ENCODE measurements around the gene FAM177A1. TPM values are rescaled to one million over a fixed set of nuclear protein-coding genes. Genes with fewer than 3 reads are reported as not detected.

Gene FAM177A1
- total RNA-seq, 4 donors from 2014 or later: 31.3 to 46.2 (median 44.2) TPM

- Histone ChIP-seq H3K36me3 (peaks cover 71% of the 10 kb centered on the region), H3K4me1 (no peaks in the 10 kb centered on the region), H3K4me3 (no peak overlapping the region), H3K27ac (no peak overlapping the region), H3K9me3 (no peaks in the 10 kb centered on the region), H3K27me3 (no peaks in the 10 kb centered on the region)
- TF ChIP-seq POLR2AphosphoS5 (IDR thresholded peaks at IDR 0.05) (no peak), EP300 (IDR thresholded peaks at IDR 0.05) (no peak), CTCF (IDR thresholded peaks at IDR 0.05) (no peak), POLR2A (IDR thresholded peaks at IDR 0.05) (no peak)
- no peak for DNase-seq (ENCODE audit: low spot score in 2 of 2)
- WGBS: 93% methylated on average over 4 of the region's 4 CpGs
These were observed 67.4 kb downstream of the FAM177A1 start for GRCh38 chr14:35113308-35113950.

- no peak for TF ChIP-seq CTCF (IDR thresholded peaks at IDR 0.05)
- no peak for TF ChIP-seq POLR2A (IDR thresholded peaks at IDR 0.05)
- TF ChIP-seq POLR2AphosphoS5 (IDR thresholded peaks at IDR 0.05): no peak
- no peak for TF ChIP-seq EP300 (IDR thresholded peaks at IDR 0.05)
- Histone ChIP-seq H3K27ac (no peak overlapping the region), H3K27me3 (no peaks in the 10 kb centered on the region), H3K4me3 (no peak overlapping the region), H3K9me3 (no peaks in the 10 kb centered on the region), H3K36me3 (peaks cover 65% of the 10 kb centered on the region), H3K4me1 (no peaks in the 10 kb centered on the region)
- WGBS: 88% methylated on average over 2 of the region's 2 CpGs
- no peak for DNase-seq (ENCODE audit: low spot score in 2 of 2)
These were observed 68.0 kb downstream of the FAM177A1 start for GRCh38 chr14:35114036-35114435.

- DNase-seq (ENCODE audit: low spot score in 2 of 2): no peak
- WGBS: 96% methylated on average over 4 of the region's 4 CpGs
- TF ChIP-seq POLR2A (IDR thresholded peaks at IDR 0.05): no peak
- TF ChIP-seq EP300 (IDR thresholded peaks at IDR 0.05): no peak
- no peak for TF ChIP-seq CTCF (IDR thresholded peaks at IDR 0.05)
- TF ChIP-seq POLR2AphosphoS5 (IDR thresholded peaks at IDR 0.05): no peak
- no peaks in the 10 kb centered on the region for H3K27me3 ChIP-seq
- peaks cover 10% of the 10 kb centered on the region for H3K4me1 ChIP-seq
- H3K27ac ChIP-seq: no peak overlapping the region
- peaks cover 43% of the 10 kb centered on the region for H3K36me3 ChIP-seq
- H3K4me3 ChIP-seq: no peak overlapping the region
- H3K9me3 ChIP-seq: no peaks in the 10 kb centered on the region
These were observed 70.2 kb downstream of the FAM177A1 start for GRCh38 chr14:35116242-35116641.

GRCh38 chr14:35117112-35117511 lies 71.0 kb downstream of the FAM177A1 start:
- H3K27me3 ChIP-seq: no peaks in the 10 kb centered on the region
- WGBS: 97% methylated on average over 2 of the region's 2 CpGs

More at GRCh38 chr14:35117112-35117511, 71.0 kb downstream of the FAM177A1 start:
- Histone ChIP-seq H3K36me3 (peaks cover 34% of the 10 kb centered on the region), H3K27ac (no peak overlapping the region), H3K4me1 (peaks cover 10% of the 10 kb centered on the region), H3K9me3 (no peaks in the 10 kb centered on the region), H3K4me3 (no peak overlapping the region)
- TF ChIP-seq POLR2A (IDR thresholded peaks at IDR 0.05): no peak
- no peak for TF ChIP-seq CTCF (IDR thresholded peaks at IDR 0.05)
- TF ChIP-seq EP300 (IDR thresholded peaks at IDR 0.05): no peak
- no peak for TF ChIP-seq POLR2AphosphoS5 (IDR thresholded peaks at IDR 0.05)
- no peak for DNase-seq (ENCODE audit: low spot score in 2 of 2)

Measured in suprapubic skin (tissue), 4 donors.